GM10266 (cell line): ENCODE data around the gene STK32B.

Source experiments
- DNase-seq: peaks from one replicate; pipeline ENCODE4 v3.0.0; 2012; ENCODE audit errors: extremely low spot score
- CTCF ChIP-seq: IDR thresholded peaks from 2 replicates; pipeline ENCODE4 v1.5.1; 2012; ENCODE audit warnings: mild to moderate bottlenecking, low read depth; ENCODE audit not compliant: control insufficient read depth, insufficient read depth; ENCODE audit errors: missing control alignments

Gene STK32B

GRCh38 chr4:5096261-5096660 is 45.0 kb downstream of the STK32B start:
- no peak for DNase-seq
- TF ChIP-seq CTCF, result no peak

GRCh38 chr4:5098176-5098575 is 46.9 kb downstream of the STK32B start:
- no peak for TF ChIP-seq CTCF
- no peak for DNase-seq

- DNase-seq, result no peak
- TF ChIP-seq CTCF, result no peak
Measured at GRCh38 chr4:5100336-5100735, 49.1 kb downstream of the STK32B start.

GRCh38 chr4:5100986-5101385 is 49.7 kb downstream of the STK32B start:
- no peak for TF ChIP-seq CTCF
- DNase-seq, result no peak

- DNase-seq, result no peak
- no peak for TF ChIP-seq CTCF
Measured at GRCh38 chr4:5101571-5101970, 50.3 kb downstream of the STK32B start.

GRCh38 chr4:5110901-5111300 is 59.6 kb downstream of the STK32B start:
- no peak for DNase-seq
- TF ChIP-seq CTCF, result no peak

- DNase-seq, result no peak
- TF ChIP-seq CTCF, result no peak
Measured at GRCh38 chr4:5112333-5113095, 61.2 kb downstream of the STK32B start.
